Fibroblast of skin of left quadriceps (primary cell): ENCODE data around the gene TIMM13.

Experiments used
- DNase-seq, 2 experiments: peaks; one replicate each; pipeline ENCODE4 v3.0.0-alpha.2; 2013; ENCODE audit warnings: low read depth in 2 of 2

Gene TIMM13

GRCh38 chr19:2454962-2455850, 27.8 kb upstream of the TIMM13 start:
- DNase-seq, result no peak

- no peak for DNase-seq
Measured at GRCh38 chr19:2454199-2454961, 27.0 kb upstream of the TIMM13 start.

- DNase-seq, result no peak
Measured at GRCh38 chr19:2453431-2454025, 26.1 kb upstream of the TIMM13 start.

GRCh38 chr19:2451741-2452140, 24.4 kb upstream of the TIMM13 start:
- no peak for DNase-seq

- DNase-seq, result no peak
Measured at GRCh38 chr19:2451138-2451537, 23.8 kb upstream of the TIMM13 start.

GRCh38 chr19:2449019-2449418, 21.6 kb upstream of the TIMM13 start:
- DNase-seq, result no peak

GRCh38 chr19:2446381-2446780, 19.0 kb upstream of the TIMM13 start:
- DNase-seq, result no peak

- DNase-seq, result no peak
Measured at GRCh38 chr19:2444251-2445002, 17.0 kb upstream of the TIMM13 start.

- no peak for DNase-seq
Measured at GRCh38 chr19:2443785-2444182, 16.4 kb upstream of the TIMM13 start.

- no peak for DNase-seq
Measured at GRCh38 chr19:2443116-2443784, 15.9 kb upstream of the TIMM13 start.

- no peak for DNase-seq
Measured at GRCh38 chr19:2441096-2441752, 13.8 kb upstream of the TIMM13 start.

GRCh38 chr19:2440515-2440914, 13.1 kb upstream of the TIMM13 start:
- DNase-seq, result no peak

GRCh38 chr19:2438178-2438577, 10.8 kb upstream of the TIMM13 start:
- no peak for DNase-seq

- no peak for DNase-seq
Measured at GRCh38 chr19:2436926-2437325, 9.5 kb upstream of the TIMM13 start.

GRCh38 chr19:2436384-2436783, 9.0 kb upstream of the TIMM13 start:
- no peak for DNase-seq

- no peak for DNase-seq
Measured at GRCh38 chr19:2434721-2435265, 7.4 kb upstream of the TIMM13 start.

GRCh38 chr19:2434267-2434666, 6.9 kb upstream of the TIMM13 start:
- no peak for DNase-seq

- no peak for DNase-seq
Measured at GRCh38 chr19:2433854-2434253, 6.5 kb upstream of the TIMM13 start.

- no peak for DNase-seq
Measured at GRCh38 chr19:2432131-2432848, 4.9 kb upstream of the TIMM13 start.
